Endothelial cell of umbilical vein (primary cell): ENCODE measurements around the gene PILRA. TPM values are rescaled to one million over a fixed set of nuclear protein-coding genes. Genes with fewer than 3 reads are reported as not detected.

Experiments
- BruUV-seq: library from RNA; stranded (reverse); fragments of 400-500 nt; replicated peaks from 2 replicates; lab custom pipeline; 2021; lab: Mats Ljungman, UMichigan
- CTCF ChIA-PET: fragments of 300-600, 350-600 bp; sonication (Branson Sonifier 250); formaldehyde crosslinking; loops from one replicate; lab custom pipeline; 2021; ENCODE audit warnings: antibody characterized with exemption, inconsistent platforms; lab: Charles Lee
- POLR2A ChIA-PET: fragments of 300-600, 350-600 bp; sonication (Branson Sonifier 250); formaldehyde crosslinking; loops from one replicate; lab custom pipeline; 2021; ENCODE audit warnings: antibody characterized with exemption, inconsistent platforms; lab: Charles Lee
- DNase-seq: peaks from one replicate; pipeline ENCODE4 v3.0.0-alpha.2; 2011; ENCODE audit warnings: low read depth, low spot score
- FAIRE-seq: peaks from 2 replicates; lab custom pipeline; 2011; peaks lifted over from hg19 to GRCh38; lab: Jason Lieb, UNC
- H2AFZ ChIP-seq: 2 replicates; pipeline ENCODE4 v1.6.0; 2012; ENCODE audit warnings: low read depth, low read length, control low read depth, inconsistent platforms
- H3K27ac ChIP-seq: 2 replicates; pipeline ENCODE4 v1.5.1; 2011; ENCODE audit warnings: low read depth, mild to moderate bottlenecking, control low read depth, low read length, moderate library complexity; ENCODE audit not compliant: insufficient read depth
- H3K27me3 ChIP-seq, 2 experiments: 2 replicates each; pipeline versions ENCODE4 v1.6.0 to v1.6.1; 2011; ENCODE audit warnings: low read length in 2 of 2, mixed read lengths in 1 of 2; ENCODE audit not compliant: control insufficient read depth in 2 of 2, insufficient read depth in 2 of 2
- H3K36me3 ChIP-seq, 2 experiments: 2 replicates in 1 of 2; 3 replicates in 1 of 2; pipeline ENCODE4 v1.5.1; 2011; ENCODE audit warnings: low read length in 2 of 2, mild to moderate bottlenecking in 1 of 2, moderate library complexity in 1 of 2; ENCODE audit not compliant: control insufficient read depth in 2 of 2, insufficient read depth in 2 of 2; ENCODE audit errors: extremely low read depth in 1 of 2
- H3K4me1 ChIP-seq: 3 replicates; pipeline ENCODE4 v1.5.1; 2011; ENCODE audit warnings: mild to moderate bottlenecking, low read length; ENCODE audit not compliant: control insufficient read depth, insufficient read depth; ENCODE audit errors: extremely low read depth
- H3K4me2 ChIP-seq: 2 replicates; pipeline ENCODE4 v1.6.1; 2011; ENCODE audit warnings: low read length, control low read depth, mixed read lengths; ENCODE audit not compliant: insufficient read depth
- H3K4me3 ChIP-seq, 3 experiments: fragments of 200-600 bp in 1 of 3; sonication (generic), shearing (Covaris generic) in 1 of 3; replicated peaks in 1 of 3; 2 replicates each; pipeline ENCODE4 v1.5.1; 2011 to 2016; ENCODE audit warnings: control low read depth in 3 of 3, low read length in 3 of 3, mild to moderate bottlenecking in 2 of 3, inconsistent platforms in 1 of 3, low read depth in 1 of 3, moderate library complexity in 1 of 3; ENCODE audit not compliant: insufficient read depth in 1 of 3
- H3K79me2 ChIP-seq: 2 replicates; pipeline ENCODE4 v1.6.0; 2012; ENCODE audit warnings: low read length, inconsistent platforms; ENCODE audit not compliant: control insufficient read depth, insufficient read depth
- H3K9ac ChIP-seq: replicated peaks from 2 replicates; pipeline ENCODE3; 2011; ENCODE audit warnings: low read length, control low read depth; ENCODE audit not compliant: insufficient read depth; ENCODE audit errors: extremely low read depth
- H3K9me1 ChIP-seq: replicated peaks from 3 replicates; pipeline ENCODE4 v1.6.0; 2011; ENCODE audit warnings: mild to moderate bottlenecking, low read length; ENCODE audit not compliant: control insufficient read depth, insufficient read depth; ENCODE audit errors: extremely low read depth
- H3K9me3 ChIP-seq: replicated peaks from 2 replicates; pipeline ENCODE4 v1.5.1; 2012; ENCODE audit warnings: low read length, inconsistent platforms; ENCODE audit not compliant: control insufficient read depth, insufficient read depth
- H4K20me1 ChIP-seq: replicated peaks from 2 replicates; pipeline ENCODE3; 2011; ENCODE audit warnings: mild to moderate bottlenecking, low read length; ENCODE audit not compliant: control insufficient read depth, insufficient read depth; ENCODE audit errors: extremely low read depth
- CTCF ChIP-seq, 2 donors: IDR thresholded peaks; 1 replicate in 1 of 2; 2 replicates in 1 of 2; pipeline ENCODE4 v1.5.1; 2011; ENCODE audit warnings: low read length in 2 of 2, mild to moderate bottlenecking in 2 of 2, moderate library complexity in 2 of 2, control low read depth in 1 of 2, inconsistent platforms in 1 of 2, low read depth in 1 of 2; ENCODE audit not compliant: insufficient read depth in 1 of 2; ENCODE audit errors: extremely low read depth in 1 of 2
- EZH2 ChIP-seq: IDR thresholded peaks from 2 replicates; pipeline ENCODE4 v1.6.1; 2012; ENCODE audit warnings: borderline replicate concordance, low read depth, mild to moderate bottlenecking, moderate library complexity, low read length, inconsistent platforms; ENCODE audit not compliant: severe bottlenecking
- FOS ChIP-seq: IDR thresholded peaks from 2 replicates; pipeline ENCODE4 v1.6.1; 2011; ENCODE audit warnings: mild to moderate bottlenecking, low read length, moderate library complexity, borderline replicate concordance; ENCODE audit not compliant: insufficient read depth
- GATA2 ChIP-seq: IDR thresholded peaks from 2 replicates; pipeline ENCODE4 v1.7.0; 2011; ENCODE audit warnings: low read depth, mild to moderate bottlenecking, moderate library complexity, mixed read lengths, low read length; ENCODE audit not compliant: insufficient read length, insufficient read depth
- JUN ChIP-seq: IDR thresholded peaks from 2 replicates; pipeline ENCODE4 v1.6.1; 2011; ENCODE audit warnings: borderline replicate concordance, low read depth; ENCODE audit not compliant: insufficient read length, insufficient read depth
- MAX ChIP-seq: IDR thresholded peaks from 2 replicates; pipeline ENCODE4 v1.6.1; 2011; ENCODE audit not compliant: insufficient read depth, insufficient read length
- MYC ChIP-seq: IDR thresholded peaks from one replicate; pipeline ENCODE4 v1.6.1; 2011; ENCODE audit warnings: mild to moderate bottlenecking, low read depth, low read length
- POLR2A ChIP-seq: IDR thresholded peaks from 2 replicates; pipeline ENCODE4 v1.6.1; 2012; ENCODE audit warnings: low read depth, mild to moderate bottlenecking, control low read depth, low read length
- POLR2AphosphoS5 ChIP-seq: IDR thresholded peaks from 2 replicates; pipeline ENCODE4 v1.6.1; 2012; ENCODE audit warnings: low read depth, mild to moderate bottlenecking, control low read depth, low read length, moderate library complexity; ENCODE audit not compliant: insufficient read depth
- dilution Hi-C: fragments of 300-500 bp; cut with MboI; formaldehyde crosslinking; loops from one replicate; pipeline ENCODE4 v1.15.0; 2019; ENCODE audit warnings: low sequenced_read_pairs; ENCODE audit not compliant: extremely low pct_ligation_motif_present
- intact Hi-C: fragments of 100-400 bp; cut with micrococcal nuclease; formaldehyde crosslinking; loops from one replicate; pipeline ENCODE4 v1.10.0; 2022
- polyA plus RNA-seq, 4 experiments: library from polyadenylated mRNA; depleted of rRNA in 3 of 4; stranded (reverse) in 3 of 4; unstranded in 1 of 4; fragments of >200 nt; gene quantifications; 2 replicates each; pipeline versions ENCODE4 v1.2.1 to v1.2.3, GENCODE V29; 2011 to 2012; ENCODE audit warnings: missing spikeins in 1 of 4
- total RNA-seq: library from RNA; stranded (reverse); gene quantifications from 2 replicates; pipeline ENCODE4 v1.2.3, GENCODE V29; 2021

The PILRA gene
- total and polyA plus RNA-seq, 2 donors (not counting 3 experiments of a cell fraction or from before 2014, with no cell fraction given), result 0.61 to 1.3 TPM

- Histone ChIP-seq H4K20me1 (no peaks in the 10 kb centered on the region), H3K4me3 (no peak overlapping the region), H3K9me1 (no peaks in the 10 kb centered on the region), H3K27me3 (no peaks in the 10 kb centered on the region), H3K9me3 (no peaks in the 10 kb centered on the region), H2AFZ (no peak overlapping the region), H3K27ac (no peak overlapping the region), H3K4me1 (peaks cover 4% of the 10 kb centered on the region), H3K9ac (no peak overlapping the region), H3K79me2 (no peaks in the 10 kb centered on the region), H3K36me3 (no peaks in the 10 kb centered on the region), H3K4me2 (no peak overlapping the region)
- dilution Hi-C loops (no loop called here), intact Hi-C loops (no loop called here)
- POLR2A ChIA-PET, result no interaction called here
- no TSS peak for BruUV-seq
- CTCF ChIA-PET, result interaction anchor here (3.7 kb wide), 1 partner anchor 31 kb away, joined by 16 read pairs; no protein-coding TSS in a partner anchor
- TF ChIP-seq JUN, result no peak
- TF ChIP-seq MYC, result no peak
- TF ChIP-seq POLR2A, result no peak
- no peak for TF ChIP-seq FOS
- no peak for TF ChIP-seq MAX
- TF ChIP-seq CTCF (IDR thresholded peaks at IDR 0.05; ENCODE audit: extremely low read depth in 1 of 2, insufficient read depth in 1 of 2, low read depth in 1 of 2, low read length in 2 of 2), result no peak
- TF ChIP-seq GATA2, result no peak
- TF ChIP-seq POLR2AphosphoS5, result no peak
- TF ChIP-seq EZH2, result no peak
- no peak for FAIRE-seq
- DNase-seq, result no peak
Measured at GRCh38 chr7:100376066-100376465, 2.8 kb downstream of the PILRA start.
